ENCODE data around the gene PJVK. TPM values are rescaled to one million over a fixed set of nuclear protein-coding genes. Genes with fewer than 3 reads are reported as not detected.

PJVK gene
- polyA plus RNA-seq, 1 of the 3 experiments (the other 2 are of a cell fraction) = 5.3 TPM

DNA sequence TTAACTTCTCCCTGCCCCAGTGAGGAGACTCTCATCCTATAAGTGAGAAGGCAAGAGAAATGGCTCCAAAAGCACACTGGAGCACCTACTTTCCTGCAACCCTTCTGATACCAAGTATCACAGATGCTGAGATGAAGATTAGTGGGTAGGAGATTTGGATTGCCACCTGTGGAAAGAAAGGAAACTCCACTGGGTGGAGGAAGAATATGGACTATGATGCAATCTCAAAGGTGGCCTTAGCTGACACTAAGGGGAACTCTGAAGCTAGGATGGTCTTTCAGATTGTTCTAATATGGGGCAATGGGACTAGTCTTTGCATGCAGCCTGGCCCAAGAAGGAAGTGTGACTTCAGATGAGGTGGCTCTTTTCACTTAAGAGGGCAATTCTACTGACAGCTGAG is 21.8 kb upstream of the PJVK start:
- no peaks in the 10 kb centered on the region for H4K20me1 ChIP-seq (ENCODE audit: insufficient read depth)
- no peak for TF ChIP-seq EZH2phosphoT487 (IDR thresholded peaks at IDR 0.05; ENCODE audit: borderline replicate concordance, low read depth)
- no peak for TF ChIP-seq CTCF (IDR thresholded peaks at IDR 0.05)
- TF ChIP-seq MXI1 (IDR thresholded peaks at IDR 0.05; ENCODE audit: low read depth, low read length) = no peak
- TF ChIP-seq PBX3 (IDR thresholded peaks at IDR 0.05) = no peak
- TF ChIP-seq RFX5 (IDR thresholded peaks at IDR 0.05; ENCODE audit: low read length) = no peak
- TF ChIP-seq, protein P1, sequence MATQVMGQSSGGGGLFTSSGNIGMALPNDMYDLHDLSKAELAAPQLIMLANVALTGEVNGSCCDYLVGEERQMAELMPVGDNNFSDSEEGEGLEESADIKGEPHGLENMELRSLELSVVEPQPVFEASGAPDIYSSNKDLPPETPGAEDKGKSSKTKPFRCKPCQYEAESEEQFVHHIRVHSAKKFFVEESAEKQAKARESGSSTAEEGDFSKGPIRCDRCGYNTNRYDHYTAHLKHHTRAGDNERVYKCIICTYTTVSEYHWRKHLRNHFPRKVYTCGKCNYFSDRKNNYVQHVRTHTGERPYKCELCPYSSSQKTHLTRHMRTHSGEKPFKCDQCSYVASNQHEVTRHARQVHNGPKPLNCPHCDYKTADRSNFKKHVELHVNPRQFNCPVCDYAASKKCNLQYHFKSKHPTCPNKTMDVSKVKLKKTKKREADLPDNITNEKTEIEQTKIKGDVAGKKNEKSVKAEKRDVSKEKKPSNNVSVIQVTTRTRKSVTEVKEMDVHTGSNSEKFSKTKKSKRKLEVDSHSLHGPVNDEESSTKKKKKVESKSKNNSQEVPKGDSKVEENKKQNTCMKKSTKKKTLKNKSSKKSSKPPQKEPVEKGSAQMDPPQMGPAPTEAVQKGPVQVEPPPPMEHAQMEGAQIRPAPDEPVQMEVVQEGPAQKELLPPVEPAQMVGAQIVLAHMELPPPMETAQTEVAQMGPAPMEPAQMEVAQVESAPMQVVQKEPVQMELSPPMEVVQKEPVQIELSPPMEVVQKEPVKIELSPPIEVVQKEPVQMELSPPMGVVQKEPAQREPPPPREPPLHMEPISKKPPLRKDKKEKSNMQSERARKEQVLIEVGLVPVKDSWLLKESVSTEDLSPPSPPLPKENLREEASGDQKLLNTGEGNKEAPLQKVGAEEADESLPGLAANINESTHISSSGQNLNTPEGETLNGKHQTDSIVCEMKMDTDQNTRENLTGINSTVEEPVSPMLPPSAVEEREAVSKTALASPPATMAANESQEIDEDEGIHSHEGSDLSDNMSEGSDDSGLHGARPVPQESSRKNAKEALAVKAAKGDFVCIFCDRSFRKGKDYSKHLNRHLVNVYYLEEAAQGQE (IDR thresholded peaks at IDR 0.05; ENCODE audit: low read depth, low read length) = no peak
- TF ChIP-seq JUND (IDR thresholded peaks at IDR 0.05) = no peak
- TF ChIP-seq FOXJ3 (CRISPR knock-in tag; IDR thresholded peaks at IDR 0.05) = no peak
- TF ChIP-seq, protein P2, sequence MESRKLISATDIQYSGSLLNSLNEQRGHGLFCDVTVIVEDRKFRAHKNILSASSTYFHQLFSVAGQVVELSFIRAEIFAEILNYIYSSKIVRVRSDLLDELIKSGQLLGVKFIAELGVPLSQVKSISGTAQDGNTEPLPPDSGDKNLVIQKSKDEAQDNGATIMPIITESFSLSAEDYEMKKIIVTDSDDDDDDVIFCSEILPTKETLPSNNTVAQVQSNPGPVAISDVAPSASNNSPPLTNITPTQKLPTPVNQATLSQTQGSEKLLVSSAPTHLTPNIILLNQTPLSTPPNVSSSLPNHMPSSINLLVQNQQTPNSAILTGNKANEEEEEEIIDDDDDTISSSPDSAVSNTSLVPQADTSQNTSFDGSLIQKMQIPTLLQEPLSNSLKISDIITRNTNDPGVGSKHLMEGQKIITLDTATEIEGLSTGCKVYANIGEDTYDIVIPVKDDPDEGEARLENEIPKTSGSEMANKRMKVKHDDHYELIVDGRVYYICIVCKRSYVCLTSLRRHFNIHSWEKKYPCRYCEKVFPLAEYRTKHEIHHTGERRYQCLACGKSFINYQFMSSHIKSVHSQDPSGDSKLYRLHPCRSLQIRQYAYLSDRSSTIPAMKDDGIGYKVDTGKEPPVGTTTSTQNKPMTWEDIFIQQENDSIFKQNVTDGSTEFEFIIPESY (IDR thresholded peaks at IDR 0.05; ENCODE audit: borderline replicate concordance, low read depth) = no peak
- TF ChIP-seq GATA2 (CRISPR knock-in tag; IDR thresholded peaks at IDR 0.05) = no peak
- TF ChIP-seq TAF1 (IDR thresholded peaks at IDR 0.05; ENCODE audit: borderline replicate concordance, low read depth, low read length) = no peak
- ChIA-PET POLR2A (interaction anchor here (1.3 kb wide), 1 partner anchor 16 kb away, joined by 3 read pairs; no protein-coding TSS in a partner anchor), CTCF (interaction anchor here (2.2 to 5.1 kb wide), 2 partner anchors 11 to 15 kb away, joined by 9 to 33 read pairs; no protein-coding TSS in a partner anchor)
- peaks cover 52 to 58% of the 10 kb centered on the region in 2 experiments for H3K36me3 ChIP-seq (replicated peaks in 1 of 2; ENCODE audit: control insufficient read depth in 1 of 2, insufficient read depth in 2 of 2, low read length in 1 of 2)
- H3K4me3 ChIP-seq (ENCODE audit: low read depth in 2 of 2, low read length in 1 of 2) = no peak overlapping the region
- no peaks in the 10 kb centered on the region for H3K9me3 ChIP-seq
- H3K27ac ChIP-seq (ENCODE audit: low read depth in 2 of 2, low read length in 1 of 2) = no peak overlapping the region
- DNase-seq = no peak
- no peaks in the 10 kb centered on the region for H3K9me2 ChIP-seq
- peaks cover 16% of the 10 kb centered on the region for H3F3A ChIP-seq (replicated peaks; ENCODE audit: insufficient read depth)
- no peaks in the 10 kb centered on the region for H3K27me3 ChIP-seq (ENCODE audit: insufficient read depth)
- H3K79me2 ChIP-seq (ENCODE audit: insufficient read depth) = peaks cover 11% of the 10 kb centered on the region
- H3K9ac ChIP-seq = no peak overlapping the region
- H3K4me1 ChIP-seq (ENCODE audit: control insufficient read depth in 1 of 2, insufficient read depth in 2 of 2, low read depth in 1 of 2, low read length in 1 of 2) = no peaks in the 10 kb centered on the region
- H3K4me2 ChIP-seq = no peak overlapping the region
- no peak overlapping the region for H2AFZ ChIP-seq (ENCODE audit: low read depth)

Measured in SK-N-SH (cell line).